ENCODE data around the gene PAX1.

GRCh38 chr20:21714297-21715192 lies 9.1 kb downstream of the PAX1 start:
- TF ChIP-seq CTCF (IDR thresholded peaks at IDR 0.05; ENCODE audit: low read length) (no peak), EZH2 (IDR thresholded peaks at IDR 0.05; ENCODE audit: borderline replicate concordance, low read length) (no peak)
